Trophoblast cell (in vitro differentiated cells and primary cell): Measurements from ENCODE around the gene KCNMA1.

Experiments used
- DNase-seq, 2 donors: peaks; one replicate each; pipeline ENCODE4 v3.0.0-alpha.2; 2016
- H2AFZ ChIP-seq: 2 replicates; pipeline ENCODE4 v1.6.1; 2013; ENCODE audit warnings: low read length, moderate library complexity, mild to moderate bottlenecking; ENCODE audit not compliant: insufficient read depth, poor library complexity
- H2AK5ac ChIP-seq: 2 replicates; pipeline ENCODE4 v1.6.1; 2013; ENCODE audit warnings: mild to moderate bottlenecking, low read length
- H2BK120ac ChIP-seq: 2 replicates; pipeline ENCODE4 v1.6.1; 2013; ENCODE audit warnings: low read length, mild to moderate bottlenecking, moderate library complexity; ENCODE audit not compliant: insufficient read depth, poor library complexity
- H2BK12ac ChIP-seq: 2 replicates; pipeline ENCODE4 v1.6.1; 2013; ENCODE audit warnings: mild to moderate bottlenecking, low read length, moderate library complexity
- H2BK5ac ChIP-seq: 2 replicates; pipeline ENCODE4 v1.6.1; 2013; ENCODE audit warnings: low read length, low read depth, moderate library complexity, mild to moderate bottlenecking; ENCODE audit not compliant: poor library complexity
- H3K14ac ChIP-seq: 2 replicates; pipeline ENCODE4 v1.6.1; 2013; ENCODE audit warnings: mild to moderate bottlenecking, low read length
- H3K18ac ChIP-seq: 2 replicates; pipeline ENCODE4 v1.6.1; 2013; ENCODE audit warnings: mild to moderate bottlenecking, low read length
- H3K23ac ChIP-seq: 2 replicates; pipeline ENCODE4 v1.6.1; 2013; ENCODE audit warnings: low read length
- H3K27ac ChIP-seq: 2 replicates; pipeline ENCODE4 v1.5.1; 2013; ENCODE audit warnings: low read depth, mild to moderate bottlenecking, inconsistent platforms, low read length, moderate library complexity
- H3K27me3 ChIP-seq: 2 replicates; pipeline ENCODE4 v1.6.1; 2013; ENCODE audit warnings: inconsistent platforms, mild to moderate bottlenecking, low read length, moderate library complexity; ENCODE audit not compliant: insufficient read depth
- H3K36me3 ChIP-seq, 2 experiments: 1 replicate in 1 of 2; 2 replicates in 1 of 2; pipeline ENCODE4 v1.6.1; 2013; ENCODE audit warnings: low read length in 2 of 2, mild to moderate bottlenecking in 2 of 2, moderate library complexity in 1 of 2; ENCODE audit not compliant: insufficient read depth in 2 of 2, control insufficient read depth in 1 of 2
- H3K4ac ChIP-seq: 2 replicates; pipeline ENCODE4 v1.6.1; 2013; ENCODE audit warnings: low read depth, mild to moderate bottlenecking, low read length, moderate library complexity
- H3K4me1 ChIP-seq, 2 experiments: 1 replicate in 1 of 2; 2 replicates in 1 of 2; pipeline ENCODE4 v1.6.1; 2013; ENCODE audit warnings: low read length in 2 of 2, mild to moderate bottlenecking in 2 of 2, moderate library complexity in 1 of 2; ENCODE audit not compliant: insufficient read depth in 2 of 2, control insufficient read depth in 1 of 2
- H3K4me2 ChIP-seq: 2 replicates; pipeline ENCODE4 v1.6.1; 2013; ENCODE audit warnings: inconsistent platforms, mild to moderate bottlenecking, low read length, moderate library complexity
- H3K4me3 ChIP-seq: 2 replicates; pipeline ENCODE4 v1.5.1; 2013; ENCODE audit warnings: mild to moderate bottlenecking, low read depth, low read length, inconsistent platforms
- H3K79me1 ChIP-seq: one replicate; pipeline ENCODE4 v1.6.1; 2013; ENCODE audit warnings: low read length
- H3K79me2 ChIP-seq: 2 replicates; pipeline ENCODE4 v1.6.1; 2013; ENCODE audit warnings: low read length, mild to moderate bottlenecking; ENCODE audit not compliant: control insufficient read depth, insufficient read depth, poor library complexity
- H3K9ac ChIP-seq: 2 replicates; pipeline ENCODE4 v1.6.1; 2013; ENCODE audit warnings: mild to moderate bottlenecking, low read length
- H3K9me3 ChIP-seq: 2 replicates; pipeline ENCODE4 v1.6.1; 2013; ENCODE audit warnings: low read depth, mild to moderate bottlenecking, control low read depth, inconsistent platforms, low read length; ENCODE audit not compliant: insufficient read depth
- H4K12ac ChIP-seq: 2 replicates; pipeline ENCODE4 v1.6.1; 2013; ENCODE audit warnings: low read depth, mild to moderate bottlenecking, low read length, moderate library complexity
- H4K8ac ChIP-seq: 2 replicates; pipeline ENCODE4 v1.6.1; 2013; ENCODE audit warnings: low read depth, mild to moderate bottlenecking, low read length, moderate library complexity
- H4K91ac ChIP-seq: one replicate; pipeline ENCODE4 v1.6.1; 2013; ENCODE audit warnings: low read depth, mild to moderate bottlenecking, low read length, moderate library complexity
- WGBS: extraction: QIAGEN DNeasy Blood & Tissue Kit; methylation state at CpG from one replicate; pipeline ENCODE4 v1.1.7; 2013; ENCODE audit warnings: missing lambda C conversion rate; ENCODE audit not compliant: insufficient read length, insufficient coverage; ENCODE audit errors: extremely low coverage; 5-methylcytosine and 5-hydroxymethylcytosine counted together

Gene KCNMA1

DNA sequence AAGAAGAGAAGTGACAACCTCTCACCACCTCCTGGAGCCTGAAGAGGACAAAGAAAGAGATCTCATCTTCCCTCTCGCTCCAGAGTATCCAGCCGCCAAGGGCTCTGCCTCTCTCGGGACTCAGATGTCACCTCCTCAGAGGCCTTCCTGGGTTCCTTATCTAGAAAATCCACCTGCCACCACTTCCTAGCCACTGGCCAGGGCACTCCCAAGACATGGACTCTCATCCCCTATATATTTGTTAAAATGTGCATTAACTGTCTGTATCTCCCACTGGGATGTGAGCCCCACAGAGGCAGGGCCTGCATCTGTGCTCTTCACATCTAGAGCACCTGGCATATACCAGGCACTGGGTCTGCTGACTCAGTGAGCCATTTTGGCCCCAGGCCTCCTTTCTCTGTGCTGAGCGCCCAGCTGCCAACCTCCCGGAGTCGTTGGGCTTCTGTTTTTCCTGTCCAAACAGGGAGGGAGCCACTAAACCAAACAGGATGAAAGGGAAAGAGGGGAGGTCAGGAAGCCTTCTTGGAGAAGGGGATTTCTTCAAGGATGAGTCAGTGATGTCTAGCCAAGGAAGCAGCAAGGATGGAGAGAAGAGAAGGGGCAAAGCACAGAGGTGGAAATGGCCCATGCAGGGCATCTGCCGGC is 58.9 kb downstream of the KCNMA1 start:
- no peaks in the 10 kb centered on the region for H3K79me2 ChIP-seq
- no peak overlapping the region for H3K9ac ChIP-seq
- peaks cover 10 to 11% of the 10 kb centered on the region in 2 experiments for H3K4me1 ChIP-seq
- H3K36me3 ChIP-seq, result peaks cover 12% of the 10 kb centered on the region in 2 experiments
- no peaks in the 10 kb centered on the region for H3K79me1 ChIP-seq
- no peaks in the 10 kb centered on the region for H3K27me3 ChIP-seq
- WGBS, result no CpG with 5 or more reads among the region's 7 CpGs
- no peak overlapping the region for H2BK120ac ChIP-seq
- H4K91ac ChIP-seq, result no peak overlapping the region
- DNase-seq, result no peak
- no peak overlapping the region for H3K4ac ChIP-seq
- no peak overlapping the region for H2AFZ ChIP-seq
- H4K8ac ChIP-seq, result no peak overlapping the region
- H2AK5ac ChIP-seq, result no peak overlapping the region
- no peak overlapping the region for H3K4me2 ChIP-seq
- H3K23ac ChIP-seq, result no peak overlapping the region
- H3K27ac ChIP-seq, result no peak overlapping the region
- H3K14ac ChIP-seq, result no peak overlapping the region
- H2BK5ac ChIP-seq, result no peak overlapping the region
- H4K12ac ChIP-seq, result no peak overlapping the region
- peaks cover 3% of the 10 kb centered on the region for H3K9me3 ChIP-seq
- no peak overlapping the region for H3K4me3 ChIP-seq
- no peak overlapping the region for H2BK12ac ChIP-seq
- no peak overlapping the region for H3K18ac ChIP-seq

DNA sequence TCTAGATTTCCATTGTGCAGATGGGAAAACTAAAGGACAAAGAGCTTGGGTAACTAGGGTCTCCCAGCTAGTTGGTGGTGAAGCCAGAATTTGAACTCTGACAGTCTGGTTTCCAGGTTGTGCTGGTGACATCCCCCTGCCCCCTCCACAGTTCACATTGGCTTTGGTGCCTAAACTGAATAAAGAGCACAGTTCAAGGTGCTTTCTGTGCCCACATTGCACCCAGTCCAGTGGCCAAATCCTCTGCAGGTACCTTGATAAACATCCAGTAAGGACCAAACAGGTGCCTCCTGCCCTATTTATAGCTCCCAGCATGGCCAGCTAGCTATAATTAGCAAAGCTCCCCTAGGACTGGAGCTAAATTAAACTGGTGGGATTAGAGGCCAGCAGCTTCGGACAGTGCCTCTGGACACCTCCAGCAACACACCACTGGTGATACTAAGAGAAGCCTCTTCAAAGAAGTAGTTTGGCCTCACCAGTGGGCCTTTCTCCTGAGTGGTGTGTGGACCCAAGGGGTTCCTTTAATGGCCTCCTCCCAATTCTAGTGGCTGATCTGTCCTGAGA is 59.9 kb downstream of the KCNMA1 start:
- H3K9me3 ChIP-seq, result peaks cover 2% of the 10 kb centered on the region
- no peak overlapping the region for H3K4me2 ChIP-seq
- H3K27me3 ChIP-seq, result no peaks in the 10 kb centered on the region
- WGBS, result no CpG with 5 or more reads among the region's 1 CpG
- no peaks in the 10 kb centered on the region for H3K79me2 ChIP-seq
- H3K23ac ChIP-seq, result no peak overlapping the region
- no peak overlapping the region for H2AFZ ChIP-seq
- no peak overlapping the region for H4K8ac ChIP-seq
- H3K4ac ChIP-seq, result no peak overlapping the region
- no peak overlapping the region for H3K27ac ChIP-seq
- no peak overlapping the region for H2BK120ac ChIP-seq
- H3K14ac ChIP-seq, result no peak overlapping the region
- peaks cover 3 to 5% of the 10 kb centered on the region in 2 experiments for H3K4me1 ChIP-seq
- no peak overlapping the region for H4K91ac ChIP-seq
- no peak for DNase-seq
- no peak overlapping the region for H3K18ac ChIP-seq
- no peak overlapping the region for H2BK12ac ChIP-seq
- no peak overlapping the region for H2BK5ac ChIP-seq
- peaks cover 8 to 9% of the 10 kb centered on the region in 2 experiments for H3K36me3 ChIP-seq
- no peak overlapping the region for H2AK5ac ChIP-seq
- no peak overlapping the region for H3K4me3 ChIP-seq
- no peak overlapping the region for H3K9ac ChIP-seq
- H4K12ac ChIP-seq, result no peak overlapping the region
- no peaks in the 10 kb centered on the region for H3K79me1 ChIP-seq

DNA sequence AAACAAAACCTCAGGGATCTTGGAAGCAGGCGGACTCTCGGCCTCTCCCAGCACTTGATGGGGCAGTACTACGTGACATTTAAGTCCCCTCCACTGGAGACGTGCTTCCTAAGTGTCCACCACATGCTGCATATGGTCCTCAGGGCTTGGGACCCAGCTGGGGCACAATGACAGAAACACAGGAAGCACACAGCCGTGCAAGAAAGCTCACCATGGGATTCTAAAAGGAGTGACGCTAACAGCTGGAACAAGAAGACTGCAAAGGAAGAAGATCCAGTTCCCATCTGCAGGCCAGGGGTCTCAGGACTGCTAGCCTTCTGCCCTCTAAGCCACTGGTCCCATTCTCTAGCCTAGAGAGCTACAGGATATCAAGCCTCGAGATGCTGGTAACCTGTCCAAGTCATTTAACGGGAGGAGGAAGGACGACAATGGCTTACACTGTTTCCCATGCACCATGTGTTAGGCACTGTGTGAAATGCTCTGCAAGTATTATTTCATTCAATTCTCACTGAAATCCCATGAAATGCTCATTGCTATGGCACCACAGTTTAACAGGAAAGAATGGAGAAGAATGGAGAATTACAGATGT is 61.1 kb downstream of the KCNMA1 start:
- Histone ChIP-seq H2AFZ (no peak overlapping the region), H3K4ac (no peak overlapping the region), H2BK120ac (no peak overlapping the region), H2AK5ac (no peak overlapping the region), H3K9me3 (peaks cover 1% of the 10 kb centered on the region), H3K4me1 (peaks cover 0 to 2% of the 10 kb centered on the region in 2 experiments), H3K14ac (no peak overlapping the region), H3K79me1 (no peaks in the 10 kb centered on the region), H3K9ac (no peak overlapping the region), H3K27ac (no peak overlapping the region), H3K23ac (no peak overlapping the region), H3K36me3 (peaks cover 4 to 5% of the 10 kb centered on the region in 2 experiments), H3K18ac (no peak overlapping the region), H2BK12ac (no peak overlapping the region), H4K8ac (no peak overlapping the region), H2BK5ac (no peak overlapping the region), H3K4me3 (no peak overlapping the region), H4K91ac (no peak overlapping the region), H3K4me2 (no peak overlapping the region), H3K79me2 (no peaks in the 10 kb centered on the region), H3K27me3 (no peaks in the 10 kb centered on the region), H4K12ac (no peak overlapping the region)
- no peak for DNase-seq
- no CpG with 5 or more reads among the region's 9 CpGs for WGBS

DNA sequence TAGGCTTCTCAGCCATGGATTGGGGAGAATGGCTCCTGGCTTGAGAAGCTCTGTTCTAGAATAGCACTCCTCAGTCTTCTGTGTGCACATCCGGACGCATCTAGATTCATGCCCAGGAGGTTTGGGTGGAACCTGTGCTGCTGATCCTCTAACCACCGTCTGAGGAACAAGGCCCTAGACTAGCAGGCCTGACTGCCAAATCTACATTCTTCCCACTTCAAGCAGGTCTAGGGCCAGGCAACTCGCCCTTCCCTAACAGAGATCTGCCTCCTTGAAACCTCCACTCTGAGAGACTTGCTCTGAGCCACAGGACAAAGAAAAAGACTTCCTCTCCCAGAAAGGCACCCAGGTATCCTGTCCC is 61.6 kb downstream of the KCNMA1 start:
- H3K4me2 ChIP-seq, result no peak overlapping the region
- no peak overlapping the region for H2BK12ac ChIP-seq
- H3K18ac ChIP-seq, result no peak overlapping the region
- H2BK5ac ChIP-seq, result no peak overlapping the region
- no peak overlapping the region for H2AFZ ChIP-seq
- H3K36me3 ChIP-seq, result peaks cover 4 to 5% of the 10 kb centered on the region in 2 experiments
- H4K12ac ChIP-seq, result no peak overlapping the region
- H3K9ac ChIP-seq, result no peak overlapping the region
- no peak overlapping the region for H3K27ac ChIP-seq
- no CpG with 5 or more reads among the region's 4 CpGs for WGBS
- H3K79me2 ChIP-seq, result no peaks in the 10 kb centered on the region
- H3K14ac ChIP-seq, result no peak overlapping the region
- H3K9me3 ChIP-seq, result peaks cover 1% of the 10 kb centered on the region
- H3K4ac ChIP-seq, result no peak overlapping the region
- no peak overlapping the region for H2BK120ac ChIP-seq
- H3K27me3 ChIP-seq, result no peaks in the 10 kb centered on the region
- H4K91ac ChIP-seq, result no peak overlapping the region
- peaks cover 0 to 5% of the 10 kb centered on the region in 2 experiments for H3K4me1 ChIP-seq
- no peak overlapping the region for H3K23ac ChIP-seq
- DNase-seq, result no peak
- H4K8ac ChIP-seq, result no peak overlapping the region
- no peak overlapping the region for H3K4me3 ChIP-seq
- no peak overlapping the region for H2AK5ac ChIP-seq
- no peaks in the 10 kb centered on the region for H3K79me1 ChIP-seq
